HL-60 (cell line): ENCODE data around the gene PIP.

Experiments
- REST ChIP-seq: IDR thresholded peaks from 2 replicates; pipeline ENCODE4 v1.6.1; 2012; ENCODE audit warnings: low read depth; ENCODE audit not compliant: insufficient replicate concordance
- TF ChIP-seq, protein P1 (sequence below): IDR thresholded peaks from one replicate; pipeline ENCODE4 v1.5.1; 2011; ENCODE audit warnings: low read length, control low read depth, inconsistent platforms; ENCODE audit not compliant: insufficient read depth

DNA sequence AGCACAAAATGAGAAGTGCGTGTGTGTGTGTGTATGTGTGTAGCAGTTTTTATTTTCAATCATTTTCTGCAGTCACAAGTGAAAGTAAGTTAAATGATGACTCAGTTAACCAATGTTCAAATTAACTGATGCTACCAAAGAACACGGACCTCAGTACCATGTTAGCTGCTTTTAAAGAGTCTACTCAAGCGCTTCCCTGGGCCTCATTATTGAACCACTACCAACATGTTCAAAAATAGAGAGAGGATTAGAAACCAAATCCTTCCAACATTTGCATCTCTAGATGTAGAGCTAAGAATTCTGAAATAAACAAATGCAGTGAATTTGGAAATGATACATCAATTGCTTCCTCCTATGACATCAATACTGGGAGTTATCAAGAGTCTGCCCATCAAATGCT is 51.1 kb downstream of the PIP start, which contains the start of gene TAS2R39:
- no peak for TF ChIP-seq REST
- TF ChIP-seq, protein P1, sequence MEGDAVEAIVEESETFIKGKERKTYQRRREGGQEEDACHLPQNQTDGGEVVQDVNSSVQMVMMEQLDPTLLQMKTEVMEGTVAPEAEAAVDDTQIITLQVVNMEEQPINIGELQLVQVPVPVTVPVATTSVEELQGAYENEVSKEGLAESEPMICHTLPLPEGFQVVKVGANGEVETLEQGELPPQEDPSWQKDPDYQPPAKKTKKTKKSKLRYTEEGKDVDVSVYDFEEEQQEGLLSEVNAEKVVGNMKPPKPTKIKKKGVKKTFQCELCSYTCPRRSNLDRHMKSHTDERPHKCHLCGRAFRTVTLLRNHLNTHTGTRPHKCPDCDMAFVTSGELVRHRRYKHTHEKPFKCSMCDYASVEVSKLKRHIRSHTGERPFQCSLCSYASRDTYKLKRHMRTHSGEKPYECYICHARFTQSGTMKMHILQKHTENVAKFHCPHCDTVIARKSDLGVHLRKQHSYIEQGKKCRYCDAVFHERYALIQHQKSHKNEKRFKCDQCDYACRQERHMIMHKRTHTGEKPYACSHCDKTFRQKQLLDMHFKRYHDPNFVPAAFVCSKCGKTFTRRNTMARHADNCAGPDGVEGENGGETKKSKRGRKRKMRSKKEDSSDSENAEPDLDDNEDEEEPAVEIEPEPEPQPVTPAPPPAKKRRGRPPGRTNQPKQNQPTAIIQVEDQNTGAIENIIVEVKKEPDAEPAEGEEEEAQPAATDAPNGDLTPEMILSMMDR = no peak
